Psoas muscle (tissue), 8 donors: ENCODE results near the gene MYMX. TPM values are rescaled to one million over a fixed set of nuclear protein-coding genes. Genes with fewer than 3 reads are reported as not detected.

Experiments used
- ATAC-seq, 4 donors: fragments of 200-7000 bp; cut with Tn5 transposase; one replicate each; pipeline ENCODE4 v1.9.1; 2020; ENCODE audit warnings: moderate library complexity in 3 of 4, mild to moderate bottlenecking in 2 of 4
- DNase-seq, 2 donors: peaks; one replicate each; pipeline ENCODE4 v3.0.0-alpha.2; 2020
- H3K27ac ChIP-seq: fragments of 200-600 bp; one replicate; pipeline ENCODE4 v1.8.0; 2022
- H3K27me3 ChIP-seq, 3 donors: fragments of 200-600 bp in 1 of 3; one replicate each; pipeline versions ENCODE4 v1.6.1 to v1.8.0; 2013 to 2022; ENCODE audit warnings: low read length in 2 of 3, mild to moderate bottlenecking in 2 of 3, moderate library complexity in 1 of 3; ENCODE audit not compliant: insufficient read depth in 3 of 3
- H3K36me3 ChIP-seq, 2 donors: fragments of 200-600 bp in 1 of 2; one replicate each; pipeline versions ENCODE4 v1.6.1 to v1.8.0; 2013 to 2022; ENCODE audit warnings: low read depth in 1 of 2, mild to moderate bottlenecking in 1 of 2, moderate library complexity in 1 of 2; ENCODE audit not compliant: insufficient read depth in 1 of 2
- H3K4me1 ChIP-seq: fragments of 200-600 bp; one replicate; pipeline ENCODE4 v1.8.0; 2022
- H3K4me3 ChIP-seq: fragments of 200-600 bp; one replicate; pipeline ENCODE4 v1.8.0; 2022; ENCODE audit warnings: mild to moderate bottlenecking
- H3K9me3 ChIP-seq: fragments of 200-600 bp; one replicate; pipeline ENCODE4 v1.8.0; 2022
- CTCF ChIP-seq: fragments of 200-600 bp; IDR thresholded peaks from one replicate; pipeline ENCODE4 v1.8.0; 2022; ENCODE audit warnings: antibody characterized with exemption
- WGBS, 3 donors: extraction: QIAGEN DNeasy Blood & Tissue Kit; methylation state at CpG; one replicate each; pipeline versions ENCODE4 v1.1.6 to v1.1.7; 2013; 5-methylcytosine and 5-hydroxymethylcytosine counted together
- intact Hi-C, 2 donors: fragments of 100-400 bp; cut with DNase I; formaldehyde crosslinking; loops; one replicate each; pipeline versions ENCODE4 v1.11.0 to v1.14.2; 2022
- polyA plus RNA-seq, 3 donors: library from polyadenylated mRNA; stranded (reverse); fragments of 200-250 nt; gene quantifications; one replicate each; pipeline ENCODE4 v1.2.3, GENCODE V29; 2013
- total RNA-seq, 4 donors: library from RNA; stranded (reverse); fragmentation: NEBNext Ultra II Directional in 2 of 4; extraction: Animal tissue kit (Norgen Biotek cat#: 25700) in 2 of 4; gene quantifications; one replicate each; pipeline versions ENCODE4 v1.2.1 to v1.2.4, GENCODE V29; 2021 to 2023
- donor health status: healthy with polysubstance abuse.
- donor health status: DM: no; HTN: no; CAD: no; lungs with moderate emphysema.
- donor health status: Bipolar disorder and iron deficiency.
- donor health status: healthy.
- donor health status: DM: yes; HTN: yes; CAD: no.
- donor health status: DM: no; HTN: no; CAD: no.
- donor health status: DM: no; HTN: no; CAD: no.
- donor health status: DM: yes; HTN: yes; CAD: no.

Gene MYMX
- total and polyA plus RNA-seq, 7 donors: 0.09 to 0.61 (median 0.36) TPM; not detected in 2

GRCh38 chr6:44258325-44258863 is 41.7 kb downstream of the MYMX start:
- no peaks in the 10 kb centered on the region for H3K9me3 ChIP-seq
- 79 to 87% (median 85%) methylated on average over 9 of the region's 9 CpGs for WGBS, 3 donors
- H3K27me3 ChIP-seq: no peaks in the 10 kb centered on the region
- H3K27ac ChIP-seq: peak overlapping the region; percentile 94
- TF ChIP-seq CTCF: no peak
- H3K4me3 ChIP-seq: no peak overlapping the region
- ATAC-seq (no peak), DNase-seq (no peak)
- intact Hi-C loops: no loop called here
- H3K36me3 ChIP-seq: peaks cover 3 to 41% of the 10 kb centered on the region in 2 donors
- peaks cover 16% of the 10 kb centered on the region for H3K4me1 ChIP-seq

GRCh38 chr6:44258921-44259320 is 42.2 kb downstream of the MYMX start:
- Histone ChIP-seq H3K36me3 (peaks cover 2 to 36% of the 10 kb centered on the region in 2 donors), H3K4me3 (no peak overlapping the region), H3K27me3 (no peaks in the 10 kb centered on the region), H3K27ac (no peak overlapping the region), H3K4me1 (peaks cover 20% of the 10 kb centered on the region), H3K9me3 (no peaks in the 10 kb centered on the region)
- DNase-seq (no peak), ATAC-seq (no peak)
- WGBS, 3 donors: 86 to 91% (median 90%) methylated on average over 3 of the region's 3 CpGs
- no peak for TF ChIP-seq CTCF
- intact Hi-C loops: no loop called here

DNA sequence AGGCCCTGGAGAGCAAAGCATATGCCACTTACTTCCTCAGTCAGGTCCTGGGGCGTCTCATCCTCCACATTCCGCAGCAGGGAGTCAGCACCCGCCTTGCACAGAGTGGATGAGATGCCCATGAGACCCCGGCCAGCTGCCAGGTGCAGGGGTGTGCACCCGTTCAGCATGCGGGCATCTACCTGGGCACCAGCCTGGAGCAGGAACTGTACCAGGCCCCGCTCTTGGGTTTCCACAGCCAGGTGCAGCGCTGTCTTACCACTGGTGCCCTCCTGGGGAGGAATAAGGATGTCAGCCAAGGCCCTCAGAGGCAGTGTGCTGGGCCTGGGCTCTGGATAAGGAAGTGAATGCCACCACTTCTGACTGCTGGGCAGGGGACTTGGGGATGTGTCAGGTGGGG is 43.3 kb downstream of the MYMX start:
- peaks cover 2 to 25% of the 10 kb centered on the region in 2 donors for H3K36me3 ChIP-seq
- intact Hi-C loops: no loop called here
- 90 to 95% (median 94%) methylated on average over 8 of the region's 8 CpGs for WGBS, 3 donors
- no peaks in the 10 kb centered on the region for H3K9me3 ChIP-seq
- H3K4me3 ChIP-seq: no peak overlapping the region
- TF ChIP-seq CTCF: no peak
- peak in 1 of 2 donors; percentile 51 for DNase-seq
- peaks cover 30% of the 10 kb centered on the region for H3K4me1 ChIP-seq
- no peak for ATAC-seq
- no peaks in the 10 kb centered on the region for H3K27me3 ChIP-seq
- no peak overlapping the region for H3K27ac ChIP-seq

GRCh38 chr6:44260451-44261297 is 43.9 kb downstream of the MYMX start:
- H3K27ac ChIP-seq: no peak overlapping the region
- H3K36me3 ChIP-seq: peaks cover 2 to 18% of the 10 kb centered on the region in 2 donors
- ATAC-seq: no peak
- DNase-seq: peak in 1 of 2 donors; percentile 14
- peaks cover 29% of the 10 kb centered on the region for H3K4me1 ChIP-seq
- no peaks in the 10 kb centered on the region for H3K27me3 ChIP-seq
- H3K4me3 ChIP-seq: no peak overlapping the region
- H3K9me3 ChIP-seq: no peaks in the 10 kb centered on the region
- 91 to 94% (median 93%) methylated on average over 6 of the region's 6 CpGs for WGBS, 3 donors
- TF ChIP-seq CTCF: no peak
- intact Hi-C loops: no loop called here
